Activated T-cell treated with anti-CD3 and anti-CD28 coated beads for 48 hours (primary cell): ENCODE results near the gene ZXDC.

Experiments
- DNase-seq: peaks from one replicate; pipeline ENCODE4 v3.0.0-alpha.2; 2020; ENCODE audit warnings: low read depth

Gene ZXDC

GRCh38 chr3:126490619-126491018, 14.9 kb upstream of the ZXDC start:
- DNase-seq, result no peak

- no peak for DNase-seq
These were observed 13.3 kb upstream of the ZXDC start for GRCh38 chr3:126488886-126489569.

GRCh38 chr3:126488185-126488584, 12.5 kb upstream of the ZXDC start:
- DNase-seq, result no peak

GRCh38 chr3:126487151-126487771, 11.6 kb upstream of the ZXDC start:
- no peak for DNase-seq

GRCh38 chr3:126486360-126486847, 10.7 kb upstream of the ZXDC start:
- no peak for DNase-seq

GRCh38 chr3:126485956-126486355, 10.3 kb upstream of the ZXDC start:
- no peak for DNase-seq

- no peak for DNase-seq
These were observed 9.6 kb upstream of the ZXDC start for GRCh38 chr3:126485176-126485897.

- no peak for DNase-seq
These were observed 9.0 kb upstream of the ZXDC start for GRCh38 chr3:126484662-126485061.

GRCh38 chr3:126484148-126484547, 8.5 kb upstream of the ZXDC start:
- no peak for DNase-seq

GRCh38 chr3:126483321-126483761, 7.7 kb upstream of the ZXDC start:
- DNase-seq, result no peak

- DNase-seq, result no peak
These were observed 7.0 kb upstream of the ZXDC start for GRCh38 chr3:126482503-126483255.

- DNase-seq, result no peak
These were observed 6.3 kb upstream of the ZXDC start for GRCh38 chr3:126481808-126482502.

- no peak for DNase-seq
These were observed 5.2 kb upstream of the ZXDC start for GRCh38 chr3:126480861-126481260.

- DNase-seq, result no peak
These were observed 4.5 kb upstream of the ZXDC start for GRCh38 chr3:126480206-126480605.

- DNase-seq, result no peak
These were observed 4.0 kb upstream of the ZXDC start for GRCh38 chr3:126479642-126480041.

- DNase-seq, result no peak
These were observed 3.1 kb upstream of the ZXDC start for GRCh38 chr3:126478581-126479310.

- DNase-seq, result no peak
These were observed 1.3 kb upstream of the ZXDC start for GRCh38 chr3:126477061-126477380.

GRCh38 chr3:126476166-126477060, 722 bp upstream of the ZXDC start:
- no peak for DNase-seq

- peak; percentile 45 for DNase-seq
These were observed 936 bp downstream of the ZXDC start for GRCh38 chr3:126474498-126475412.
